Prostate gland (tissue), 2 donors: ENCODE measurements around the gene PELI3.

Source experiments
- POLR2A ChIP-seq: fragments of 450-650 bp; IDR thresholded peaks from one replicate; pipeline ENCODE4 v1.6.1; 2016; ENCODE audit warnings: antibody characterized with exemption, mild to moderate bottlenecking
- TF ChIP-seq, protein P1 (sequence below), 4 experiments: fragments of 200-600 bp in 2 of 4; fragments of 450-650 bp in 2 of 4; sonication (generic) in 2 of 4; IDR thresholded peaks; 1 replicate in 3 of 4; 2 replicates in 1 of 4; pipeline ENCODE4 v1.5.1; 2016 to 2019; ENCODE audit warnings: antibody characterized with exemption in 4 of 4, mild to moderate bottlenecking in 2 of 4, moderate library complexity in 2 of 4

DNA sequence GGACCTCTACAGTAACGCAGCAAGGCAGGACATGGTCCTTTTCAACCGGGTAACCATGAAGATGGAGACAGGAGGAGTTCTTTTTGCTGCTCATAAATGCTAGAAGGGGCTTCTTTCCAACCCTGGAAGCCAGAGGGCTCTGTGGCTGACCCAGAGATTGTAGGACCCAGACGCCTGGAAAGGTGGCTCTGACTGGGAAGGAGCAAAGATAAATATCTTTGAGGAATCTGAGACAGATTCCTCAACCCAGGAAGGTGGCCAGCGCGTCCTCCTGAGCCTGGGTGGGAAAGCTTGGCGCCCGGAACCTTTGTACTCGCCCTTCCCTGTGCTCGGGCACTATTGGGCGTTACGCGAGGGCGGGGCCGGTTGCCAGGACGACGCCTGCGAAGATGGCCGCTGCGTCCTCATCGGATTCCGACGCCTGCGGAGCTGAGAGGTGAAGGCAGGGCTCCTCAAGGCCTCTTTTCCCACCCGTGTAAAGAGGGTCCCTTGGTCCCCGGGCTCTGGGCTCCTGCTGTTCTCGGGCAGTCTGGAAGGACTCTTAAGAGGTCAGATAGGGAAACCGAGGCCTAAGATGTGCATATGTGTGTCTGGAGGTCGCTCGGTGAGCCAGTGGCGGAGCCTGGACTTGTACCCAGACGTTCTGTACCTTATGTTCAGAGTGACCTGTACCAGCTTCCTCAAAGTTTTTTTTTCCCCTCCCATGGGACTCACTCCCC lies 43.7 kb downstream of the PELI3 start, which contains the start of gene BBS1:
- TF ChIP-seq, protein P1, sequence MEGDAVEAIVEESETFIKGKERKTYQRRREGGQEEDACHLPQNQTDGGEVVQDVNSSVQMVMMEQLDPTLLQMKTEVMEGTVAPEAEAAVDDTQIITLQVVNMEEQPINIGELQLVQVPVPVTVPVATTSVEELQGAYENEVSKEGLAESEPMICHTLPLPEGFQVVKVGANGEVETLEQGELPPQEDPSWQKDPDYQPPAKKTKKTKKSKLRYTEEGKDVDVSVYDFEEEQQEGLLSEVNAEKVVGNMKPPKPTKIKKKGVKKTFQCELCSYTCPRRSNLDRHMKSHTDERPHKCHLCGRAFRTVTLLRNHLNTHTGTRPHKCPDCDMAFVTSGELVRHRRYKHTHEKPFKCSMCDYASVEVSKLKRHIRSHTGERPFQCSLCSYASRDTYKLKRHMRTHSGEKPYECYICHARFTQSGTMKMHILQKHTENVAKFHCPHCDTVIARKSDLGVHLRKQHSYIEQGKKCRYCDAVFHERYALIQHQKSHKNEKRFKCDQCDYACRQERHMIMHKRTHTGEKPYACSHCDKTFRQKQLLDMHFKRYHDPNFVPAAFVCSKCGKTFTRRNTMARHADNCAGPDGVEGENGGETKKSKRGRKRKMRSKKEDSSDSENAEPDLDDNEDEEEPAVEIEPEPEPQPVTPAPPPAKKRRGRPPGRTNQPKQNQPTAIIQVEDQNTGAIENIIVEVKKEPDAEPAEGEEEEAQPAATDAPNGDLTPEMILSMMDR (IDR thresholded peaks at IDR 0.05): peak in 1 of 4 experiments; percentile 5
- peak; percentile 30 for TF ChIP-seq POLR2A
